SHP77 (cell line): ENCODE results near the gene FKBP1B.
A peak's percentile ranks its signal among the peaks of the same experiment; 100 is the strongest.
"Not testable (repeated sequence)": the region's sequence is repeated elsewhere in the genome, so short reads cannot be mapped to it uniquely, and the experiment has no call there.

Experiments used
- DNase-seq, 2 experiments: peaks; one replicate each; lab custom pipeline; 2025; lab: John Stamatoyannopoulos, UW

FKBP1B gene

GRCh38 chr2:24058564-24059271, 9.2 kb downstream of the FKBP1B start:
- no peak for DNase-seq

- DNase-seq, result no peak
Observed at GRCh38 chr2:24065341-24065740, 15.8 kb downstream of the FKBP1B start.

DNA sequence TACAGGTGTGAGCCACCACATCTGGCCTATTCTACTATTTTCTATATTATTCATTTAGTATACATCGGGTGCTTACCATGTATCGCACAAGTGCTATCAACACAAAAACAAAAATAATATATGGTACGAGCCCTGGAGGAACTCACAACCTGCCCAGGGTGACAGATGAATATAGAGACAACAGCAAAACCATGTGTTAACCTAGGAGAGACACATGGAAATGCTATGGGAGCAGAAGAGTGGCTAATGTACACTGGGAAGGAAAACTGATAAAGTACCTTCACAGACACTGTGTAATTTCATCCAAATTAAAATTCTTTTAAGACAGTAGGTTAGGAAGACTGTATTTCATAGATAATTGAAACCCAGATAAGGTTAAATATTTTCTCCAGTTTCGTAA, 22.7 kb downstream of the FKBP1B start:
- DNase-seq, result no peak

- DNase-seq, result no peak
Observed at GRCh38 chr2:24073816-24074215, 24.3 kb downstream of the FKBP1B start.

DNA sequence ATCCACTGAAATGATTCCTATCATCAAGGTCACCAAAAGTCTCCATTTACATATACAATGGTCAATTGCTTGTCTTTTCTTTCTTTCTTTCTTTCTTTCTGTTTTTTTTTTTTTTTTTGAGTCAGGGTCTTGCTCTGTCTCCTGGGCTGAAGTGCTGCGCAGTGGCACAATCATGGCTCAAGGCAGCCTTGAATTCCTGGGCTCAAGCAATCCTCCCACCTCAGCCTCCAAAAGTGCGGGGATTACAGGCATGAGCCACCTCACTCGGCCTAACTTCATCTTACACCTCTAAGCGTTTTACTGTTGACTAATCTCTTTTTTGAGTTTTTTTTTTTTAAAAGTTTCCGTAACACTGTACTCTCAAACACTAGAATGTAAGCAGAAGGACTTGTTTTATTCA, 25.7 kb downstream of the FKBP1B start:
- no peak for DNase-seq

DNA sequence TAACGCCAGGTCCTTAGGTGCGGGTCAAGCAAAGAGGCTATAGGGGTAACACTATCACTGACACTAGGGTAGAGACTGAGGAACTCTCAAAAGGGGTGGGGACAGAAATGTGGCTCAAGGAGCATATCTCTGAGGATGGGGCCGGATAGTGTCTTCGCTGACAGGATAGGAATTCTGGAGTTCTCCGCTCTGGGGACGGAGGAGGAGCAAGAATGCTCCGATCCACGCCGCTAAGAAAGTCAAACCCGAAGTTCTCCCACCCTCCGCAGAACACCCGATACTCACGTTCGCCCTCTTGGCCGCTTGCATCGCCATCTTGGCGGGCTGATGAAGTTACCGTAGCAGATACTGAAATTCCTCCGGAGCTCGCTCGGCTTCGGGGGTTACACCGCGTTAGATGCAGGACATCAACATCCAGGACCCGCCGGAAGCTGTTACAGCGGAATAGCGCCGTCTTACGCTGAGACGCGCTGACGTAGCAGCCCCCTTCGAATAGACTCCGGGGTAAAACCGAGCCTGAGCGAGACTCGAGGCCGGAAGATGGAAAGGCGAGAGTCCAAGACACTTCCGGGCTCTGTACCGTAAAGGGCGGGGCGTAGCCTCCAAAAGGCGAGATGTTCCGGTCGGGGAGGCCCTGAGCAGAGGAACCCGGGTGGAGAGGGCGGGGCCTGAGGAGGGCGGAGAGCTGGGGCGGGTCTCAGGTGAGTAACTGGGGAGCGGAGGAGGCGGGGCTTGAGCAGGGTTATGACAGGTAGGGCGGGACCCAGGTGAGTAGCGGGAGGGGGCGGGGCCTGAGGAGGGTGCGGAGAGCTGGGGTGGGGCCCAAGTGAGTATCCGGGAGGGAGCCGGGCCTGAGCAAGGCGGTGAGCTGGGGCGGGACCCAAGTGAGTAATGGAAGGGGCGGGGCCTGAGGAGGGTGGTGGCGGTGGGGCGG, 26.6 kb downstream of the FKBP1B start, which contains the start of gene SF3B6:
SF3B6 (minus strand) TSS at position 412 of the 934 bp plus-strand sequence; CDS start at position 315, 97 bp downstream.
- DNase-seq, result peak; percentile 98 to 99

GRCh38 chr2:24076849-24077534, 27.5 kb downstream of the FKBP1B start:
- DNase-seq, result peak in 1 of 2 experiments; percentile 17

DNA sequence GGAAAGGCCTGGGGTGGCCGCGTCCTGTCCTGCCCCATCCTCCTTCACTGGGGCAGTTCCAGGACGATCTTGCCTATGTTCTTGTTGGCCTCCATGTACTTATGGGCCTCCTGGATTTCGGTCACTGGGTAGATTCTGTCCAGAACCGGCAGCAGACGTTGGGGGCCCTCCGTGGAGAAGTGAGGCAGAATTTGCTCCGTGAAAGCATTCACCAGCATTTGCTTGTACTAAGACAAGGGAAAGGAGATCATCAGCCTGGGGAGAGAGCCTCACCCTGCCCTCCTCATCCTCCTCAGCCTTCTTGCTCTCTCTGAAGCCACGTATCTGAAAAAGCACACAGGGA, 28.0 kb downstream of the FKBP1B start:
- DNase-seq, result no peak

GRCh38 chr2:24077879-24078278, 28.3 kb downstream of the FKBP1B start:
- DNase-seq, result no peak

- DNase-seq, result peak; percentile 32 to 49
Observed at GRCh38 chr2:24080701-24081100, 31.2 kb downstream of the FKBP1B start.

DNA sequence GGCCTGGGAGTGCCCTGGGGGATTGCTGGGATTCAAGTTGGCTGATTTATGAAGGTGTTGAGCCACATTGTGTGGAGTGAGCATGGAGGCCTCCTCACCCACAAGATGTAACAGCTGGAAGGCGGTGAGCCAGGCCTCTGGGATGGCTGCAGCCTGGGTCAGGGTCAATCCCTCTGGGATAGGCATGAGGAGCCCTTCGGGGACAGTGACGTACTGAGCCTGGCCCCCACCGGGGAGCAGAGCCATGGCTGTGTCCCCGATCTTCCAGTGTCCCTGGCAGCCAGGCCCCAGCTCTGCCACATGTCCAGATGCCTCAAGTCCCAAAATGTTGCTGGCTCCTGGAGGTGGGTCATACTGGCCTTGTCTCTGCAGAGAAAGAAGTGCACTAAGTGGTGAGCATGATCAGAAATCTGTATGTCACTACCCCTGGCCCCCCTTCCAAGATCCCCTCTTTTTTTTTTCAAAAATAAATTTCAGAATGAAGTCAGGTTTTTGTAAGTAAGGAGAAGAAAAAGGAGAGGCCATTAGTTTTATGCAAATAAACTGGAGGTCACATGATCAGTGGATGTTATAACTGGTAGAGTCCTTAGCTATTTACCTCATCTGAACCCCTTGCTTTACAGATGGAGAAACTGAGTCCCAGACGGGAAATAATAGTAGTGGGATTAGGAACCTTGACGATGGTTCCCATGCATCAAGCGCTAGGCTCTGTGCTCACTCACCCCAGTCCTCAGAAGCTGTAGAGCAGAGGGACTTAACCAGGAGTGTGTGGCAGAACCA, 33.4 kb downstream of the FKBP1B start:
- no peak for DNase-seq

DNA sequence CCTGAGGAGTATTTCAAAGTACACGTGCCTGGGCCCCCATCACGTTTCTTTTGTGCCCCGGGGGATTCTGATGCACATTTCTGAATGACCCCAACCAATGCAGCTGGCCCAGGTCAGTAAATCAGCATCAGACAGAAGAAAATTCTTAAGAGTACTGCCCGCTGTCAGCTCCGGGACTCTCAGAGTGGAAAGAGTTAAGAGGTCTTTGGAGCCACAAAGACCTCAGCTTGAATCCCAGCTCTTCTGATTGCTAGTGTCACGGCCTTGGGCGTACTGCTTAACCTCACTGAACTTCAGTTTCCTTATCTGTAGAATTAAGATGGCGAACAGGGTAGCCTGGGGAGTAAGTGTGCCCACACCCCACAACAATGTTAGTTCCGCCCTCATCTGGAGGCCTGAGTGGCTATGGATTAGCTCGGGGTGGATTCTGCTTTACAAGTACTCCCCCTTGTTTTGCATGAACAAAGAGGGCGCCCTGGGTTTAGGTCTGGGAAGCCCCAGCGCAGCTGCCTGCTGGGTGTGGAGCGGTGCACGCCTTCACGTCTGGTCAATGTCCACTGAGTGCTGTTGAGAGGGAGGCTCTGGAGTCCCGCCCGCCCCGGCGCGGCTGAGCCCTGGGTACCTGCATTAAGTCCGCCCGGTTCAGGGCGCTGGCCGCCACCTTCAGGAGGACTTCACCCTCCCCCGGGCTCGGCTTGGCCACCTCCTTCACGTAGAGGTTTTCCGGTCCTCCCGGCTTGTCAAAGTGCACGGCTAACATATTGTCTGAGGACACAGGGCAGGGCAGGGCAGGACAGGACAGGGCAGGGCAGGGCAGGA, 34.2 kb downstream of the FKBP1B start:
- DNase-seq, result peak; percentile 78 to 89

- peak; percentile 78 to 85 for DNase-seq
Observed at GRCh38 chr2:24084386-24085199, 35.1 kb downstream of the FKBP1B start, which contains the start of gene TP53I3. Gene TP53I3 (minus strand): TSS chr2:24084834. CDS start chr2:24084326, 508 bp downstream.

DNA sequence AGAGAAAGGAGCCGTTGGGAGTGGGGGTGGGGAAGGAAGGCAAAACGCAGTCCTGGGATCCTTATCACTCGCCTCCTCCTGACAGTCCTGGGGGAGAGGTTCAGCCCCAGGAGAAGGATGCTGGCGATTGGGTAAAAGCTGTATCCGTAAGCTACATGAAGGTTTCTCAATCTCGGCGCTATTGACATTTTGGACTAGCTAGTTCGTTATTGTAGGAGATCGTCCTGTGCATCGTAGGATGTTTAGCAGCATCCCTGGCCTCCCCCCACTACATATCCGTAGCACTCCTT, 35.6 kb downstream of the FKBP1B start:
- no peak for DNase-seq

DNA sequence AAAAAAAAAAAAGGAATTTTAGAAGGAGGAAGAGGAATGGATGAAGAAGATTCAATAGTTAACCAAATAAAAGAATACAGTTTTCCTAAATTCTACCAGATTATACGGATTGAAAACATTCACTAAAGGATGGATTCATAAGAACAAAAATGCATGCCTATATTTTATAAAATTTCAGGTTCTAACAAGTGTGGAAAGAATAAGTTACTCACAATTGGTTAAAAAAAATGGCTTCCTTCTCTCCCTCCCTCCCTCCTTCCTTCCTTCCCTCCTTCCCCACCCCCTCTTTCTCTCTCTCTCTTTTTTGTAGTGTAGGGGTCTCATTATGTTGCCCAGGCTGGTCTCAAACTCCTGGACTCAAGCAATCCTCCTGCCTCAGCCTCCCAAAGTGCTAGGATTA, 36.7 kb downstream of the FKBP1B start:
- DNase-seq, result no peak

- DNase-seq, result no peak
Observed at GRCh38 chr2:24087032-24087431, 37.5 kb downstream of the FKBP1B start.

GRCh38 chr2:24088821-24089359, 39.3 kb downstream of the FKBP1B start:
- no peak for DNase-seq

GRCh38 chr2:24093270-24093669, 43.7 kb downstream of the FKBP1B start:
- not testable (repeated sequence) for DNase-seq

DNA sequence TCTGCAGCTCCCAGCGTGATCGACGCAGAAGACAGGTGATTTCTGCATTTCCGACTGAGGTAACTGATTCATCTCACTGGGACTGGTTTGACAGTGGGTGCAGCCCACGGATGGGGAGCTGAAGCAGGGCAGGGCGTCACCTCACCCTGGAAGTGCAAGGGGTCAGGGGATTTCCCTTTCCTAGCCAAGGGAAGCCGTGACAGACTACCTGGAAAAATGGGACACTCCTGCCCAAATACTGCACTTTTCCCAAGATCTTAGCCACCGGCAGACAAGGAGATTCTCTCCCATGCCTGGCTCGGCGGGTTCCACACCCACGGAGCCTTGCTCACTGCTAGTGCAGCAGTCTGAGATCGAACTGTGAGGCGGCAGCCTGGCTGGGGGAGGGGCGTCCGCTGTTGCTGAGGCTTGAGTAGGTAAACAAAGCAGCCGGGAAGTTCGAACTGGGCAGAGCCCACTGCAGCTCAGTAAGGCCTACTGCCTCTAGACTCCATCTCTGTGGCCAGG, 45.7 kb downstream of the FKBP1B start:
- not testable (repeated sequence) for DNase-seq

DNA sequence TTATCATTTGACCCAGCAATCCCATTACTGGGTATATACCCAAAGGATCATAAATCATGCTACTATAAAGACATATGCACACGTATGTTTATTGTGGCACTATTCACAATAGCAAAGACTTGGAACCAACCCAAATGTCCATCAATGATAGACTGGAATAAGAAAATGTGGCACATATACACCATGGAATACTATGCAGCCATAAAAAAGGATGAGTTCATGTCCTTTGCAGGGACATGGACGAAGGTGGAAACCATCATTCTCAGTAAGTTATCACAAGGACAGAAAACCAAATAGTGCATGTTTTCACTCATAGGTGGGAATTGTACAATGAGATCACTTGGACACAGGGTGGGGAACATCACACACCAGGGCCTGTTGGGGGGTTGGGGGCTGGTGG, 51.2 kb downstream of the FKBP1B start:
- DNase-seq, result not testable (repeated sequence)
